GM23338 (cell line): Measurements from ENCODE around the gene LSM12. TPM values are rescaled to one million over a fixed set of nuclear protein-coding genes. Genes with fewer than 3 reads are reported as not detected.

Experiments
- ATAC-seq: fragments of 200-7000 bp; cut with Tn5 transposase; 3 replicates; pipeline ENCODE4 v1.9.1; 2020
- DNase-seq: peaks from one replicate; pipeline ENCODE4 v3.0.0-alpha.2; 2015; ENCODE audit warnings: low spot score
- H2AFZ ChIP-seq: fragments of 200-600 bp; sonication (generic); 2 replicates; pipeline ENCODE4 v1.8.0; 2016; ENCODE audit warnings: antibody characterized with exemption, mild to moderate bottlenecking, moderate library complexity
- H3F3A ChIP-seq: fragments of 200-600 bp; sonication (generic); replicated peaks from 2 replicates; pipeline ENCODE4 v1.8.0; 2017; ENCODE audit warnings: antibody characterized with exemption, mixed run types, low read depth
- H3K27ac ChIP-seq: fragments of 200-600 bp; sonication (generic); 2 replicates; pipeline ENCODE4 v1.6.1; 2016; ENCODE audit warnings: low read depth
- H3K27me3 ChIP-seq: fragments of 200-600 bp; sonication (generic); 2 replicates; pipeline ENCODE4 v1.8.0; 2016; ENCODE audit warnings: mild to moderate bottlenecking, mixed run types, moderate library complexity; ENCODE audit not compliant: insufficient read depth
- H3K36me3 ChIP-seq: fragments of 200-600 bp; sonication (generic); 2 replicates; pipeline ENCODE4 v1.8.0; 2016; ENCODE audit warnings: mild to moderate bottlenecking; ENCODE audit not compliant: insufficient read depth
- H3K4me1 ChIP-seq: fragments of 200-600 bp; sonication (generic); 2 replicates; pipeline ENCODE4 v1.8.0; 2016; ENCODE audit warnings: mild to moderate bottlenecking, moderate library complexity; ENCODE audit not compliant: insufficient read depth
- H3K4me2 ChIP-seq: fragments of 200-600 bp; sonication (generic); 2 replicates; pipeline ENCODE4 v1.7.1; 2017; ENCODE audit warnings: mixed run types
- H3K4me3 ChIP-seq: fragments of 200-600 bp; sonication (generic); 2 replicates; pipeline ENCODE4 v1.6.1; 2016; ENCODE audit warnings: mixed run types
- H3K79me2 ChIP-seq: fragments of 200-600 bp; sonication (generic); replicated peaks from 2 replicates; pipeline ENCODE4 v1.8.0; 2017; ENCODE audit warnings: mild to moderate bottlenecking; ENCODE audit not compliant: insufficient read depth
- H3K9me2 ChIP-seq: fragments of 200-600 bp; sonication (generic); 2 replicates; pipeline ENCODE4 v1.8.0; 2017; ENCODE audit not compliant: insufficient read depth
- H4K20me1 ChIP-seq: fragments of 200-600 bp; sonication (generic); replicated peaks from 2 replicates; pipeline ENCODE4 v1.8.0; 2017; ENCODE audit warnings: mild to moderate bottlenecking; ENCODE audit not compliant: insufficient read depth
- H3K27ac Mint-ChIP-seq: 2 replicates; pipeline ENCODE4 v1.8.0; 2020; ENCODE audit warnings: inconsistent platforms, mild to moderate bottlenecking, moderate library complexity, mixed read lengths
- H3K27me3 Mint-ChIP-seq: 3 replicates; pipeline ENCODE4 v1.8.0; 2022; ENCODE audit warnings: low read depth, mild to moderate bottlenecking, moderate library complexity, mixed read lengths, inconsistent platforms; ENCODE audit not compliant: insufficient read depth, poor library complexity
- H3K36me3 Mint-ChIP-seq: 3 replicates; pipeline ENCODE4 v1.8.0; 2021; ENCODE audit warnings: low read depth, mild to moderate bottlenecking, inconsistent platforms, moderate library complexity, mixed read lengths
- H3K4me1 Mint-ChIP-seq: 3 replicates; pipeline ENCODE4 v1.8.0; 2020; ENCODE audit warnings: mild to moderate bottlenecking, inconsistent platforms, mixed read lengths
- H3K4me3 Mint-ChIP-seq: 3 replicates; pipeline ENCODE4 v1.8.0; 2021; ENCODE audit warnings: moderate library complexity, mild to moderate bottlenecking, inconsistent platforms, mixed read lengths
- H3K9me3 Mint-ChIP-seq: 3 replicates; pipeline ENCODE4 v1.8.0; 2020; ENCODE audit warnings: moderate library complexity, mild to moderate bottlenecking, inconsistent platforms, mixed read lengths
- CREB1 ChIP-seq: fragments of 250-450 bp; sonication (Bioruptor Pico); IDR thresholded peaks from 2 replicates; pipeline ENCODE4 v1.5.0; 2020; ENCODE audit warnings: low read depth, mild to moderate bottlenecking, moderate library complexity
- CTCF ChIP-seq, 2 experiments: fragments of 200-600 bp in 1 of 2; sonication (generic) in 1 of 2; conservative IDR thresholded peaks; 2 replicates each; pipeline versions ENCODE4 v1.5.1 to v1.6.1; 2016 to 2017; ENCODE audit warnings: antibody characterized with exemption in 2 of 2, low read depth in 2 of 2, mild to moderate bottlenecking in 2 of 2, moderate library complexity in 1 of 2
- EZH2 ChIP-seq: fragments of 200-600 bp; sonication (generic); IDR thresholded peaks from one replicate; pipeline ENCODE4 v1.8.0; 2017; ENCODE audit warnings: antibody characterized with exemption, mild to moderate bottlenecking, low read depth; ENCODE audit not compliant: unreplicated experiment
- EZH2phosphoT487 ChIP-seq: fragments of 200-600 bp; sonication (generic); IDR thresholded peaks from one replicate; pipeline ENCODE4 v1.8.1; 2018; ENCODE audit warnings: antibody characterized with exemption; ENCODE audit not compliant: unreplicated experiment
- JUNB ChIP-seq: IDR thresholded peaks from one replicate; pipeline ENCODE4 v1.6.1; 2016; ENCODE audit warnings: antibody characterized with exemption; ENCODE audit not compliant: unreplicated experiment
- NANOG ChIP-seq: IDR thresholded peaks from 2 replicates; pipeline ENCODE4 v1.6.1; 2016; ENCODE audit warnings: antibody characterized with exemption, borderline replicate concordance
- POLR2AphosphoS5 ChIP-seq: IDR thresholded peaks from 2 replicates; pipeline ENCODE4 v1.6.1; 2016; ENCODE audit warnings: antibody characterized with exemption, low read depth
- STAT1 ChIP-seq: IDR thresholded peaks from one replicate; pipeline ENCODE4 v1.6.1; 2016; ENCODE audit warnings: antibody characterized with exemption; ENCODE audit not compliant: unreplicated experiment
- ZNF114 ChIP-seq: fragments of 250-450 bp; sonication (Bioruptor Pico); IDR thresholded peaks from 2 replicates; pipeline ENCODE4 v1.5.0; 2020; ENCODE audit warnings: mild to moderate bottlenecking, moderate library complexity
- ZNF331 ChIP-seq: fragments of 250-450 bp; sonication (Bioruptor Pico); IDR thresholded peaks from 2 replicates; pipeline ENCODE4 v1.5.0; 2020; ENCODE audit warnings: low read depth, mild to moderate bottlenecking, moderate library complexity
- ZNF462 ChIP-seq: fragments of 250-450 bp; sonication (Bioruptor Pico); IDR thresholded peaks from 2 replicates; pipeline ENCODE4 v1.5.0; 2020; ENCODE audit warnings: mild to moderate bottlenecking, moderate library complexity
- polyA plus RNA-seq: library from polyadenylated mRNA; unstranded; fragments of >200 nt; fragmentation: Nextera tagmentation; extraction: Ambion mirVana; gene quantifications from 2 replicates; pipeline ENCODE4 v1.2.1, GENCODE V29; 2016
- total RNA-seq: library from RNA; depleted of rRNA; stranded (reverse); fragments of >200 nt; shearing (Covaris generic); gene quantifications from 2 replicates; pipeline ENCODE4 v1.2.3, GENCODE V29; 2014

LSM12 gene
- total and polyA plus RNA-seq, 2 experiments from 2014 or later = 72.7 to 241 TPM

- TF ChIP-seq ZNF462 (CRISPR knock-in tag) = no peak
- no peak for TF ChIP-seq CREB1 (CRISPR knock-in tag)
- no peak for TF ChIP-seq ZNF114 (CRISPR knock-in tag)
- TF ChIP-seq ZNF331 (CRISPR knock-in tag) = no peak
- no peak for TF ChIP-seq NANOG
- no peak for TF ChIP-seq POLR2AphosphoS5
- TF ChIP-seq CTCF (conservative IDR thresholded peaks at IDR 0.05; ENCODE audit: low read depth in 2 of 2) = no peak
- no peak for TF ChIP-seq STAT1
- TF ChIP-seq EZH2phosphoT487 = no peak
These were observed 73.8 kb downstream of the LSM12 start (continued) for GRCh38 chr17:43992641-43993040.

- H3K27me3 Mint-ChIP-seq = peaks cover 8% of the 10 kb centered on the region
- 0 out of 2 replicates have a peak, but pooled peaks cover 3% of the 10 kb centered on the region for H3F3A ChIP-seq
- TF ChIP-seq JUNB (no peak), CREB1 (CRISPR knock-in tag) (no peak), CTCF (conservative IDR thresholded peaks at IDR 0.05; ENCODE audit: low read depth in 2 of 2) (no peak), ZNF331 (CRISPR knock-in tag) (no peak), EZH2 (no peak), POLR2AphosphoS5 (no peak), ZNF114 (CRISPR knock-in tag) (no peak), STAT1 (no peak)
These were observed 78.2 kb downstream of the LSM12 start for GRCh38 chr17:43988301-43988700.

More at GRCh38 chr17:43988301-43988700, 78.2 kb downstream of the LSM12 start:
- H3K9me3 Mint-ChIP-seq = no peaks in the 10 kb centered on the region
- Histone ChIP-seq H3K9me2 (no peaks in the 10 kb centered on the region), H3K27ac (no peak overlapping the region), H2AFZ (no peak overlapping the region), H3K4me3 (no peak overlapping the region), H3K4me1 (peaks cover 8% of the 10 kb centered on the region; the same call in 1 of the 2 replicates), H3K36me3 (no peaks in the 10 kb centered on the region), H3K79me2 (no peaks in the 10 kb centered on the region), H4K20me1 (no peaks in the 10 kb centered on the region), H3K4me2 (no peak overlapping the region), H3K27me3 (peaks cover 20% of the 10 kb centered on the region; the same call in 1 of the 2 replicates)
- no peak for DNase-seq
- H3K27ac Mint-ChIP-seq = no peak overlapping the region
- no peak overlapping the region for H3K4me3 Mint-ChIP-seq
- no peak for ATAC-seq
- no peaks in the 10 kb centered on the region for H3K36me3 Mint-ChIP-seq
- peaks cover 12% of the 10 kb centered on the region; the same call in 2 of the 3 replicates for H3K4me1 Mint-ChIP-seq
